Endothelial cell of umbilical vein (primary cell): ENCODE results near the gene TAAR9. TPM values are rescaled to one million over a fixed set of nuclear protein-coding genes. Genes with fewer than 3 reads are reported as not detected.

Experiments used
- BruUV-seq: library from RNA; stranded (reverse); fragments of 400-500 nt; replicated peaks from 2 replicates; lab custom pipeline; 2021; lab: Mats Ljungman, UMichigan
- CTCF ChIA-PET: fragments of 300-600, 350-600 bp; sonication (Branson Sonifier 250); formaldehyde crosslinking; loops from one replicate; lab custom pipeline; 2021; ENCODE audit warnings: antibody characterized with exemption, inconsistent platforms; lab: Charles Lee
- POLR2A ChIA-PET: fragments of 300-600, 350-600 bp; sonication (Branson Sonifier 250); formaldehyde crosslinking; loops from one replicate; lab custom pipeline; 2021; ENCODE audit warnings: antibody characterized with exemption, inconsistent platforms; lab: Charles Lee
- DNase-seq: peaks from one replicate; pipeline ENCODE4 v3.0.0-alpha.2; 2011; ENCODE audit warnings: low read depth, low spot score
- FAIRE-seq: peaks from 2 replicates; lab custom pipeline; 2011; peaks lifted over from hg19 to GRCh38; lab: Jason Lieb, UNC
- H2AFZ ChIP-seq: 2 replicates; pipeline ENCODE4 v1.6.0; 2012; ENCODE audit warnings: low read depth, low read length, control low read depth, inconsistent platforms
- H3K27ac ChIP-seq: 2 replicates; pipeline ENCODE4 v1.5.1; 2011; ENCODE audit warnings: low read depth, mild to moderate bottlenecking, control low read depth, low read length, moderate library complexity; ENCODE audit not compliant: insufficient read depth
- H3K27me3 ChIP-seq, 2 experiments: 2 replicates each; pipeline versions ENCODE4 v1.6.0 to v1.6.1; 2011; ENCODE audit warnings: low read length in 2 of 2, mixed read lengths in 1 of 2; ENCODE audit not compliant: control insufficient read depth in 2 of 2, insufficient read depth in 2 of 2
- H3K36me3 ChIP-seq, 2 experiments: 2 replicates in 1 of 2; 3 replicates in 1 of 2; pipeline ENCODE4 v1.5.1; 2011; ENCODE audit warnings: low read length in 2 of 2, mild to moderate bottlenecking in 1 of 2, moderate library complexity in 1 of 2; ENCODE audit not compliant: control insufficient read depth in 2 of 2, insufficient read depth in 2 of 2; ENCODE audit errors: extremely low read depth in 1 of 2
- H3K4me1 ChIP-seq: 3 replicates; pipeline ENCODE4 v1.5.1; 2011; ENCODE audit warnings: mild to moderate bottlenecking, low read length; ENCODE audit not compliant: control insufficient read depth, insufficient read depth; ENCODE audit errors: extremely low read depth
- H3K4me2 ChIP-seq: 2 replicates; pipeline ENCODE4 v1.6.1; 2011; ENCODE audit warnings: low read length, control low read depth, mixed read lengths; ENCODE audit not compliant: insufficient read depth
- H3K4me3 ChIP-seq, 3 experiments: fragments of 200-600 bp in 1 of 3; sonication (generic), shearing (Covaris generic) in 1 of 3; replicated peaks in 1 of 3; 2 replicates each; pipeline ENCODE4 v1.5.1; 2011 to 2016; ENCODE audit warnings: control low read depth in 3 of 3, low read length in 3 of 3, mild to moderate bottlenecking in 2 of 3, inconsistent platforms in 1 of 3, low read depth in 1 of 3, moderate library complexity in 1 of 3; ENCODE audit not compliant: insufficient read depth in 1 of 3
- H3K79me2 ChIP-seq: 2 replicates; pipeline ENCODE4 v1.6.0; 2012; ENCODE audit warnings: low read length, inconsistent platforms; ENCODE audit not compliant: control insufficient read depth, insufficient read depth
- H3K9ac ChIP-seq: replicated peaks from 2 replicates; pipeline ENCODE3; 2011; ENCODE audit warnings: low read length, control low read depth; ENCODE audit not compliant: insufficient read depth; ENCODE audit errors: extremely low read depth
- H3K9me1 ChIP-seq: replicated peaks from 3 replicates; pipeline ENCODE4 v1.6.0; 2011; ENCODE audit warnings: mild to moderate bottlenecking, low read length; ENCODE audit not compliant: control insufficient read depth, insufficient read depth; ENCODE audit errors: extremely low read depth
- H3K9me3 ChIP-seq: replicated peaks from 2 replicates; pipeline ENCODE4 v1.5.1; 2012; ENCODE audit warnings: low read length, inconsistent platforms; ENCODE audit not compliant: control insufficient read depth, insufficient read depth
- H4K20me1 ChIP-seq: replicated peaks from 2 replicates; pipeline ENCODE3; 2011; ENCODE audit warnings: mild to moderate bottlenecking, low read length; ENCODE audit not compliant: control insufficient read depth, insufficient read depth; ENCODE audit errors: extremely low read depth
- CTCF ChIP-seq, 2 donors: IDR thresholded peaks; 1 replicate in 1 of 2; 2 replicates in 1 of 2; pipeline ENCODE4 v1.5.1; 2011; ENCODE audit warnings: low read length in 2 of 2, mild to moderate bottlenecking in 2 of 2, moderate library complexity in 2 of 2, control low read depth in 1 of 2, inconsistent platforms in 1 of 2, low read depth in 1 of 2; ENCODE audit not compliant: insufficient read depth in 1 of 2; ENCODE audit errors: extremely low read depth in 1 of 2
- EZH2 ChIP-seq: IDR thresholded peaks from 2 replicates; pipeline ENCODE4 v1.6.1; 2012; ENCODE audit warnings: borderline replicate concordance, low read depth, mild to moderate bottlenecking, moderate library complexity, low read length, inconsistent platforms; ENCODE audit not compliant: severe bottlenecking
- GATA2 ChIP-seq: IDR thresholded peaks from 2 replicates; pipeline ENCODE4 v1.7.0; 2011; ENCODE audit warnings: low read depth, mild to moderate bottlenecking, moderate library complexity, mixed read lengths, low read length; ENCODE audit not compliant: insufficient read length, insufficient read depth
- JUN ChIP-seq: IDR thresholded peaks from 2 replicates; pipeline ENCODE4 v1.6.1; 2011; ENCODE audit warnings: borderline replicate concordance, low read depth; ENCODE audit not compliant: insufficient read length, insufficient read depth
- MAX ChIP-seq: IDR thresholded peaks from 2 replicates; pipeline ENCODE4 v1.6.1; 2011; ENCODE audit not compliant: insufficient read depth, insufficient read length
- MYC ChIP-seq: IDR thresholded peaks from one replicate; pipeline ENCODE4 v1.6.1; 2011; ENCODE audit warnings: mild to moderate bottlenecking, low read depth, low read length
- POLR2A ChIP-seq: IDR thresholded peaks from 2 replicates; pipeline ENCODE4 v1.6.1; 2012; ENCODE audit warnings: low read depth, mild to moderate bottlenecking, control low read depth, low read length
- POLR2AphosphoS5 ChIP-seq: IDR thresholded peaks from 2 replicates; pipeline ENCODE4 v1.6.1; 2012; ENCODE audit warnings: low read depth, mild to moderate bottlenecking, control low read depth, low read length, moderate library complexity; ENCODE audit not compliant: insufficient read depth
- dilution Hi-C: fragments of 300-500 bp; cut with MboI; formaldehyde crosslinking; loops from one replicate; pipeline ENCODE4 v1.15.0; 2019; ENCODE audit warnings: low sequenced_read_pairs; ENCODE audit not compliant: extremely low pct_ligation_motif_present
- intact Hi-C: fragments of 100-400 bp; cut with micrococcal nuclease; formaldehyde crosslinking; loops from one replicate; pipeline ENCODE4 v1.10.0; 2022
- polyA plus RNA-seq, 4 experiments: library from polyadenylated mRNA; depleted of rRNA in 3 of 4; stranded (reverse) in 3 of 4; unstranded in 1 of 4; fragments of >200 nt; gene quantifications; 2 replicates each; pipeline versions ENCODE4 v1.2.1 to v1.2.3, GENCODE V29; 2011 to 2012; ENCODE audit warnings: missing spikeins in 1 of 4
- total RNA-seq: library from RNA; stranded (reverse); gene quantifications from 2 replicates; pipeline ENCODE4 v1.2.3, GENCODE V29; 2021

TAAR9 gene
- total and polyA plus RNA-seq, 2 donors (not counting 3 experiments of a cell fraction or from before 2014, with no cell fraction given) = not detected

- Histone ChIP-seq H3K27me3 (peaks cover 6 to 23% of the 10 kb centered on the region in 2 experiments), H3K4me2 (peak overlapping the region; percentile 100), H3K4me1 (peaks cover 26% of the 10 kb centered on the region), H3K79me2 (peaks cover 57% of the 10 kb centered on the region), H3K4me3 (peak overlapping the region; percentile 26 to 99 (median 98)), H3K36me3 (peaks cover 0 to 3% of the 10 kb centered on the region in 2 experiments), H4K20me1 (no peaks in the 10 kb centered on the region), H2AFZ (no peak overlapping the region), H3K9me1 (no peaks in the 10 kb centered on the region), H3K9ac (peak overlapping the region; percentile 90), H3K9me3 (no peaks in the 10 kb centered on the region), H3K27ac (peak overlapping the region; percentile 63)
- CTCF ChIA-PET = interaction anchor here (1.0 to 1.7 kb wide), 3 partner anchors 16 to 232 kb away, joined by 3 to 19 read pairs (median 8); no protein-coding TSS in a partner anchor
- FAIRE-seq (no peak), DNase-seq (peak; percentile 18)
- POLR2A ChIA-PET = no interaction called here
- intact Hi-C loops (loop anchor here (5.0 kb wide), 1 partner anchor 300 kb away; the partner anchor contains the start of gene RPS12), dilution Hi-C loops (no loop called here)
- BruUV-seq = TSS peak; percentile 18
- TF ChIP-seq EZH2 = no peak
- TF ChIP-seq JUN = no peak
- no peak for TF ChIP-seq GATA2
- TF ChIP-seq POLR2A = no peak
- no peak for TF ChIP-seq MAX
- TF ChIP-seq MYC = no peak
- no peak for TF ChIP-seq CTCF (IDR thresholded peaks at IDR 0.05; ENCODE audit: extremely low read depth in 1 of 2, insufficient read depth in 1 of 2, low read depth in 1 of 2, low read length in 2 of 2)
- no peak for TF ChIP-seq POLR2AphosphoS5
Measured at GRCh38 chr6:132511831-132512220, 26.3 kb upstream of the TAAR9 start.
